Endothelial cell of umbilical vein (primary cell): ENCODE data around the gene ZCCHC14. TPM values are rescaled to one million over a fixed set of nuclear protein-coding genes. Genes with fewer than 3 reads are reported as not detected.

ENCODE experiments used
- BruUV-seq: library from RNA; stranded (reverse); fragments of 400-500 nt; replicated peaks from 2 replicates; lab custom pipeline; 2021; lab: Mats Ljungman, UMichigan
- CTCF ChIA-PET: fragments of 300-600, 350-600 bp; sonication (Branson Sonifier 250); formaldehyde crosslinking; loops from one replicate; lab custom pipeline; 2021; ENCODE audit warnings: antibody characterized with exemption, inconsistent platforms; lab: Charles Lee
- POLR2A ChIA-PET: fragments of 300-600, 350-600 bp; sonication (Branson Sonifier 250); formaldehyde crosslinking; loops from one replicate; lab custom pipeline; 2021; ENCODE audit warnings: antibody characterized with exemption, inconsistent platforms; lab: Charles Lee
- DNase-seq: peaks from one replicate; pipeline ENCODE4 v3.0.0-alpha.2; 2011; ENCODE audit warnings: low read depth, low spot score
- FAIRE-seq: peaks from 2 replicates; lab custom pipeline; 2011; peaks lifted over from hg19 to GRCh38; lab: Jason Lieb, UNC
- H2AFZ ChIP-seq: 2 replicates; pipeline ENCODE4 v1.6.0; 2012; ENCODE audit warnings: low read depth, low read length, control low read depth, inconsistent platforms
- H3K27ac ChIP-seq: 2 replicates; pipeline ENCODE4 v1.5.1; 2011; ENCODE audit warnings: low read depth, mild to moderate bottlenecking, control low read depth, low read length, moderate library complexity; ENCODE audit not compliant: insufficient read depth
- H3K27me3 ChIP-seq, 2 experiments: 2 replicates each; pipeline versions ENCODE4 v1.6.0 to v1.6.1; 2011; ENCODE audit warnings: low read length in 2 of 2, mixed read lengths in 1 of 2; ENCODE audit not compliant: control insufficient read depth in 2 of 2, insufficient read depth in 2 of 2
- H3K36me3 ChIP-seq, 2 experiments: 2 replicates in 1 of 2; 3 replicates in 1 of 2; pipeline ENCODE4 v1.5.1; 2011; ENCODE audit warnings: low read length in 2 of 2, mild to moderate bottlenecking in 1 of 2, moderate library complexity in 1 of 2; ENCODE audit not compliant: control insufficient read depth in 2 of 2, insufficient read depth in 2 of 2; ENCODE audit errors: extremely low read depth in 1 of 2
- H3K4me1 ChIP-seq: 3 replicates; pipeline ENCODE4 v1.5.1; 2011; ENCODE audit warnings: mild to moderate bottlenecking, low read length; ENCODE audit not compliant: control insufficient read depth, insufficient read depth; ENCODE audit errors: extremely low read depth
- H3K4me2 ChIP-seq: 2 replicates; pipeline ENCODE4 v1.6.1; 2011; ENCODE audit warnings: low read length, control low read depth, mixed read lengths; ENCODE audit not compliant: insufficient read depth
- H3K4me3 ChIP-seq, 3 experiments: fragments of 200-600 bp in 1 of 3; sonication (generic), shearing (Covaris generic) in 1 of 3; replicated peaks in 1 of 3; 2 replicates each; pipeline ENCODE4 v1.5.1; 2011 to 2016; ENCODE audit warnings: control low read depth in 3 of 3, low read length in 3 of 3, mild to moderate bottlenecking in 2 of 3, inconsistent platforms in 1 of 3, low read depth in 1 of 3, moderate library complexity in 1 of 3; ENCODE audit not compliant: insufficient read depth in 1 of 3
- H3K79me2 ChIP-seq: 2 replicates; pipeline ENCODE4 v1.6.0; 2012; ENCODE audit warnings: low read length, inconsistent platforms; ENCODE audit not compliant: control insufficient read depth, insufficient read depth
- H3K9ac ChIP-seq: replicated peaks from 2 replicates; pipeline ENCODE3; 2011; ENCODE audit warnings: low read length, control low read depth; ENCODE audit not compliant: insufficient read depth; ENCODE audit errors: extremely low read depth
- H3K9me1 ChIP-seq: replicated peaks from 3 replicates; pipeline ENCODE4 v1.6.0; 2011; ENCODE audit warnings: mild to moderate bottlenecking, low read length; ENCODE audit not compliant: control insufficient read depth, insufficient read depth; ENCODE audit errors: extremely low read depth
- H3K9me3 ChIP-seq: replicated peaks from 2 replicates; pipeline ENCODE4 v1.5.1; 2012; ENCODE audit warnings: low read length, inconsistent platforms; ENCODE audit not compliant: control insufficient read depth, insufficient read depth
- H4K20me1 ChIP-seq: replicated peaks from 2 replicates; pipeline ENCODE3; 2011; ENCODE audit warnings: mild to moderate bottlenecking, low read length; ENCODE audit not compliant: control insufficient read depth, insufficient read depth; ENCODE audit errors: extremely low read depth
- CTCF ChIP-seq, 2 donors: IDR thresholded peaks; 1 replicate in 1 of 2; 2 replicates in 1 of 2; pipeline ENCODE4 v1.5.1; 2011; ENCODE audit warnings: low read length in 2 of 2, mild to moderate bottlenecking in 2 of 2, moderate library complexity in 2 of 2, control low read depth in 1 of 2, inconsistent platforms in 1 of 2, low read depth in 1 of 2; ENCODE audit not compliant: insufficient read depth in 1 of 2; ENCODE audit errors: extremely low read depth in 1 of 2
- EZH2 ChIP-seq: IDR thresholded peaks from 2 replicates; pipeline ENCODE4 v1.6.1; 2012; ENCODE audit warnings: borderline replicate concordance, low read depth, mild to moderate bottlenecking, moderate library complexity, low read length, inconsistent platforms; ENCODE audit not compliant: severe bottlenecking
- FOS ChIP-seq: IDR thresholded peaks from 2 replicates; pipeline ENCODE4 v1.6.1; 2011; ENCODE audit warnings: mild to moderate bottlenecking, low read length, moderate library complexity, borderline replicate concordance; ENCODE audit not compliant: insufficient read depth
- GATA2 ChIP-seq: IDR thresholded peaks from 2 replicates; pipeline ENCODE4 v1.7.0; 2011; ENCODE audit warnings: low read depth, mild to moderate bottlenecking, moderate library complexity, mixed read lengths, low read length; ENCODE audit not compliant: insufficient read length, insufficient read depth
- JUN ChIP-seq: IDR thresholded peaks from 2 replicates; pipeline ENCODE4 v1.6.1; 2011; ENCODE audit warnings: borderline replicate concordance, low read depth; ENCODE audit not compliant: insufficient read length, insufficient read depth
- MAX ChIP-seq: IDR thresholded peaks from 2 replicates; pipeline ENCODE4 v1.6.1; 2011; ENCODE audit not compliant: insufficient read depth, insufficient read length
- MYC ChIP-seq: IDR thresholded peaks from one replicate; pipeline ENCODE4 v1.6.1; 2011; ENCODE audit warnings: mild to moderate bottlenecking, low read depth, low read length
- POLR2A ChIP-seq: IDR thresholded peaks from 2 replicates; pipeline ENCODE4 v1.6.1; 2012; ENCODE audit warnings: low read depth, mild to moderate bottlenecking, control low read depth, low read length
- POLR2AphosphoS5 ChIP-seq: IDR thresholded peaks from 2 replicates; pipeline ENCODE4 v1.6.1; 2012; ENCODE audit warnings: low read depth, mild to moderate bottlenecking, control low read depth, low read length, moderate library complexity; ENCODE audit not compliant: insufficient read depth
- dilution Hi-C: fragments of 300-500 bp; cut with MboI; formaldehyde crosslinking; loops from one replicate; pipeline ENCODE4 v1.15.0; 2019; ENCODE audit warnings: low sequenced_read_pairs; ENCODE audit not compliant: extremely low pct_ligation_motif_present
- intact Hi-C: fragments of 100-400 bp; cut with micrococcal nuclease; formaldehyde crosslinking; loops from one replicate; pipeline ENCODE4 v1.10.0; 2022
- polyA plus RNA-seq, 4 experiments: library from polyadenylated mRNA; depleted of rRNA in 3 of 4; stranded (reverse) in 3 of 4; unstranded in 1 of 4; fragments of >200 nt; gene quantifications; 2 replicates each; pipeline versions ENCODE4 v1.2.1 to v1.2.3, GENCODE V29; 2011 to 2012; ENCODE audit warnings: missing spikeins in 1 of 4
- total RNA-seq: library from RNA; stranded (reverse); gene quantifications from 2 replicates; pipeline ENCODE4 v1.2.3, GENCODE V29; 2021

ZCCHC14 gene
- total and polyA plus RNA-seq, 2 donors (not counting 3 experiments of a cell fraction or from before 2014, with no cell fraction given) = 9.5 to 30.9 TPM

- Histone ChIP-seq H2AFZ (no peak overlapping the region), H4K20me1 (no peaks in the 10 kb centered on the region), H3K4me1 (peaks cover 9% of the 10 kb centered on the region), H3K27me3 (peaks cover 0 to 2% of the 10 kb centered on the region in 2 experiments), H3K79me2 (no peaks in the 10 kb centered on the region), H3K9ac (no peak overlapping the region), H3K9me1 (no peaks in the 10 kb centered on the region), H3K9me3 (no peaks in the 10 kb centered on the region), H3K4me2 (no peak overlapping the region), H3K4me3 (no peak overlapping the region), H3K36me3 (no peaks in the 10 kb centered on the region), H3K27ac (no peak overlapping the region)
- intact Hi-C loops (no loop called here), dilution Hi-C loops (no loop called here)
- no peak for FAIRE-seq
- CTCF ChIA-PET = interaction anchor here (0.8 kb wide), 2 partner anchors 31 to 123 kb away, joined by 4 to 5 read pairs; no protein-coding TSS in a partner anchor
- POLR2A ChIA-PET = interaction anchor here (0.5 kb wide), 1 partner anchor 59 kb away, joined by 3 read pairs; no protein-coding TSS in a partner anchor
- no TSS peak for BruUV-seq
- TF ChIP-seq MAX (no peak), CTCF (IDR thresholded peaks at IDR 0.05; ENCODE audit: extremely low read depth in 1 of 2, insufficient read depth in 1 of 2, low read depth in 1 of 2, low read length in 2 of 2) (no peak), FOS (no peak), MYC (no peak), EZH2 (no peak), POLR2A (no peak), JUN (no peak), POLR2AphosphoS5 (no peak), GATA2 (no peak)
- DNase-seq = no peak
These were observed 47.5 kb upstream of the ZCCHC14 start for GRCh38 chr16:87540072-87540896.
